GM06990 (cell line): Measurements from ENCODE around the gene STK24.

Source experiments
- DNase-seq: peaks from one replicate; pipeline ENCODE4 v3.0.0-alpha.2; 2011; ENCODE audit not compliant: insufficient read length; ENCODE audit errors: extremely low read depth
- H3K27me3 ChIP-seq: replicated peaks from 2 replicates; pipeline ENCODE4 v1.6.0; 2011; ENCODE audit warnings: low read length; ENCODE audit not compliant: control insufficient read depth, insufficient read depth
- H3K36me3 ChIP-seq: 2 replicates; pipeline ENCODE4 v1.5.1; 2011; ENCODE audit warnings: low read length; ENCODE audit not compliant: control insufficient read depth, insufficient read depth
- H3K4me3 ChIP-seq: replicated peaks from 2 replicates; pipeline ENCODE4 v1.5.1; 2011; ENCODE audit warnings: low read depth, mild to moderate bottlenecking, control low read depth, low read length
- CTCF ChIP-seq: IDR thresholded peaks from 2 replicates; pipeline ENCODE4 v1.5.1; 2011; ENCODE audit warnings: low read length, control low read depth, mild to moderate bottlenecking, inconsistent platforms; ENCODE audit not compliant: insufficient read depth, poor library complexity, severe bottlenecking

The STK24 gene

GRCh38 chr13:98411617-98412265, 165.2 kb downstream of the STK24 start:
- H3K36me3 ChIP-seq: no peaks in the 10 kb centered on the region; the same call in 1 of the 2 replicates
- no peaks in the 10 kb centered on the region; the same call in 1 of the 2 replicates for H3K27me3 ChIP-seq
- DNase-seq: no peak
- TF ChIP-seq CTCF: no peak
- no peak overlapping the region for H3K4me3 ChIP-seq

- H3K36me3 ChIP-seq: no peaks in the 10 kb centered on the region; the same call in 1 of the 2 replicates
- H3K4me3 ChIP-seq: no peak overlapping the region
- no peaks in the 10 kb centered on the region; the same call in 1 of the 2 replicates for H3K27me3 ChIP-seq
- DNase-seq: no peak
- no peak for TF ChIP-seq CTCF
Observed at GRCh38 chr13:98411013-98411412, 165.9 kb downstream of the STK24 start.

- no peak for DNase-seq
- no peak for TF ChIP-seq CTCF
- Histone ChIP-seq H3K4me3 (no peak overlapping the region), H3K36me3 (no peaks in the 10 kb centered on the region; the same call in 1 of the 2 replicates), H3K27me3 (no peaks in the 10 kb centered on the region; the same call in 1 of the 2 replicates)
Observed at GRCh38 chr13:98410612-98411011, 166.3 kb downstream of the STK24 start.

- no peak for TF ChIP-seq CTCF
- no peaks in the 10 kb centered on the region; the same call in 1 of the 2 replicates for H3K27me3 ChIP-seq
Observed at GRCh38 chr13:98409281-98409680, 167.6 kb downstream of the STK24 start.

GRCh38 chr13:98407575-98407974, 169.3 kb downstream of the STK24 start:
- H3K27me3 ChIP-seq: no peaks in the 10 kb centered on the region; the same call in 1 of the 2 replicates
- no peak for TF ChIP-seq CTCF
- H3K4me3 ChIP-seq: no peak overlapping the region
- H3K36me3 ChIP-seq: no peaks in the 10 kb centered on the region; the same call in 1 of the 2 replicates
- DNase-seq: no peak

More at GRCh38 chr13:98409281-98409680, 167.6 kb downstream of the STK24 start:
- no peak for DNase-seq
- H3K36me3 ChIP-seq: no peaks in the 10 kb centered on the region; the same call in 1 of the 2 replicates
- H3K4me3 ChIP-seq: no peak overlapping the region

- no peak overlapping the region for H3K4me3 ChIP-seq
- no peaks in the 10 kb centered on the region; the same call in 1 of the 2 replicates for H3K36me3 ChIP-seq
- H3K27me3 ChIP-seq: no peaks in the 10 kb centered on the region; the same call in 1 of the 2 replicates
- no peak for TF ChIP-seq CTCF
- no peak for DNase-seq
Observed at GRCh38 chr13:98406971-98407370, 169.9 kb downstream of the STK24 start.
